Measurements from ENCODE around the gene OASL.

- TF ChIP-seq CTCF (IDR thresholded peaks at IDR 0.05) (no peak), ZFX (IDR thresholded peaks at IDR 0.05; ENCODE audit: borderline replicate concordance) (no peak)
Observed at GRCh38 chr12:120982659-120983058, 56.4 kb downstream of the OASL start.

Measured in 22Rv1 (cell line).